Suppressor macrophage (primary cell): ENCODE data around the gene SMPD4.
"Not testable (repeated sequence)": the region's sequence is repeated elsewhere in the genome, so short reads cannot be mapped to it uniquely, and the experiment has no call there.

ENCODE experiments used
- DNase-seq, 4 experiments: peaks; one replicate each; pipeline ENCODE4 v3.0.0-alpha.2; 2020 to 2022
- total RNA-seq, 17 experiments: gene quantifications; one replicate each; lab custom pipeline; 2026; ENCODE audit warnings: mixed read lengths in 6 of 17, inconsistent platforms in 3 of 17; lab: John Stamatoyannopoulos, UW

SMPD4 gene, protein sequence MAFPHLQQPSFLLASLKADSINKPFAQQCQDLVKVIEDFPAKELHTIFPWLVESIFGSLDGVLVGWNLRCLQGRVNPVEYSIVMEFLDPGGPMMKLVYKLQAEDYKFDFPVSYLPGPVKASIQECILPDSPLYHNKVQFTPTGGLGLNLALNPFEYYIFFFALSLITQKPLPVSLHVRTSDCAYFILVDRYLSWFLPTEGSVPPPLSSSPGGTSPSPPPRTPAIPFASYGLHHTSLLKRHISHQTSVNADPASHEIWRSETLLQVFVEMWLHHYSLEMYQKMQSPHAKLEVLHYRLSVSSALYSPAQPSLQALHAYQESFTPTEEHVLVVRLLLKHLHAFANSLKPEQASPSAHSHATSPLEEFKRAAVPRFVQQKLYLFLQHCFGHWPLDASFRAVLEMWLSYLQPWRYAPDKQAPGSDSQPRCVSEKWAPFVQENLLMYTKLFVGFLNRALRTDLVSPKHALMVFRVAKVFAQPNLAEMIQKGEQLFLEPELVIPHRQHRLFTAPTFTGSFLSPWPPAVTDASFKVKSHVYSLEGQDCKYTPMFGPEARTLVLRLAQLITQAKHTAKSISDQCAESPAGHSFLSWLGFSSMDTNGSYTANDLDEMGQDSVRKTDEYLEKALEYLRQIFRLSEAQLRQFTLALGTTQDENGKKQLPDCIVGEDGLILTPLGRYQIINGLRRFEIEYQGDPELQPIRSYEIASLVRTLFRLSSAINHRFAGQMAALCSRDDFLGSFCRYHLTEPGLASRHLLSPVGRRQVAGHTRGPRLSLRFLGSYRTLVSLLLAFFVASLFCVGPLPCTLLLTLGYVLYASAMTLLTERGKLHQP
- 26.8 to 73.8 (median 38.8) reads per million in 17 experiments for total RNA-seq

DNA sequence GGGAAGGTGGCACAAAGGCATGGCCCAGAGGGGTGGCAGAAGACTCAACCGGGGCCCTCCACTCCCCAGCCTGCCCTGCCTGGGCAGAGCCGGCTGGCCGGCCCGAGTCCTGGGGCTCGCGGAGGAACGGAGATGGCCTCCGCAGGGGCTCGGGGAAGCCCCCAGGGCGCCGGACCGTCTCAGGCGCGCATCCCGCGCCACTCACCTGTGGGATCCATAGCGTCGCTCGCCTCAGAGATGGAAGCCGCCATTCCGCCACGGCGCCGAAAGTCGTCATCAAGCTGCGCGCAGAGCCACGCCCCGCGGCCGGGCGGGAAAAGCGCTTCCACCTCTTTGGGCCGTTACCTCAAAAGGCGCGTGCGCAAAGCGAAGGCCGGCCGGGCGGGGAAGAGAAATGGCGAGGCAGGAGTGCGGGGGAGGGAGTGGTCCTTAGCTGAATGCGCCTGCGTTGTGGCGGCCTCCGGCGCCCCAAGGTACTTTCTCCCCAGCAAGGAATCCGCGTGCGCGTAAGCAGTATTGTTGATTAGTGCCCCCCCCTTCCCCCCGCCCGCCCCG lies at the start of gene SMPD4:
Gene SMPD4 (minus strand): TSS at position 278 of the 555 bp plus-strand sequence. CDS start 5,010 bp downstream, outside the sequence.
- DNase-seq, result peak; percentile 97 to 99 (median 98)

DNA sequence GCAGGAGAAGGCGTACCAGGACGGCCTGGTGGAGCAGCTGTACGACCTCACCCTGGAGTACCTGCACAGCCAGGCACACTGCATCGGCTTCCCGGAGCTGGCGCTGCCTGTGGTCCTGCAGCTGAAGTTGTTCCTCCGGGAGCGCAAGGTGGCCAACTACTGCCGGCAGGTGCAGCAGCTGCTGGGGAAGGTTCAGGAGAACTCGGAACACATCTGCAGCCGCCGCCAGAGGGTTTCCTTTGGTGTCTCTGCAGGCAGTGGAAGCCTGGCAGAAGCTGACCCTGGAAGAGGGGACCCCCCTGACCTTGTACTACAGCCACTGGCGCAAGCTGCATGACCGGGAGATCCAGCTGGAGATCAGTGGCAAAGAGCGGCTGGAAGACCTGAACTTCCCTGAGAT lies 49.5 kb upstream of the SMPD4 start:
- not testable (repeated sequence) for DNase-seq

DNA sequence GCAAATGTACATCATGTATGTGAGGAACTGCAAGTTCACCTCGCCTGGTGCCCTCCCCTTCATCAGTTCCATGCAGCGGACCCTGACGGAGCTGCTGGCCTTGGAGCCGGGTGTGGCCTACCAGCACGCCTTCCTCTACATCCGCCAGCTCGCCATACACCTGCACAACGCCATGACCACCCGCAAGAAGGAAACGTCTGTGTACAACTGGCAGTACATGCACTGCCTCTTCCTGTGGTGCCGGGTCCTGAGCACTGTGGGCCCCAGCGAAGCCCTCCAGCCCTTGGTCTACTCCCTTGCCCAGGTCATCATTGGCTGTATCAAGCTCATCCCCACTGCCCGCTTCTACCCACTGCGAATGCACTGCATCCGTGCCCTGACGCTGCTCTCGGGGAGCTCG lies 49.0 kb upstream of the SMPD4 start:
- not testable (repeated sequence) for DNase-seq

DNA sequence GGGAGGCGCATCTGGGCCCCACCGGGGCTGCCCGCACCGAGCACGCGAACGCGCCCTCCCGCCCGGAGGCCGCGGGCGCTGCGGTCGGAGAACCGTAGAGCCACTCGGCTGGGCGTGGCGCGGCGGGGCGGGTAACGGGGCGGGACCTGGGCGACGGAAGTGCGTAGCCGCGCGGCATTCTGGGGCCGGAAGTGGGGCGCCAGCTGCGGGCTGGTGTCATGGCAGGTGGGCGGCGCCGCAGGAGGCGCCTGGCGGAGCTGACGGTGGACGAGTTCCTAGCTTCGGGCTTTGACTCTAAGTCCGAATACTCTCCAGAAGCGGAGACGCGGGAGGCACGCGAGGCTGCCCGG lies 47.7 kb upstream of the SMPD4 start:
- DNase-seq, result peak in 3 of 4 experiments; percentile 3 to 26 (median 17)

DNA sequence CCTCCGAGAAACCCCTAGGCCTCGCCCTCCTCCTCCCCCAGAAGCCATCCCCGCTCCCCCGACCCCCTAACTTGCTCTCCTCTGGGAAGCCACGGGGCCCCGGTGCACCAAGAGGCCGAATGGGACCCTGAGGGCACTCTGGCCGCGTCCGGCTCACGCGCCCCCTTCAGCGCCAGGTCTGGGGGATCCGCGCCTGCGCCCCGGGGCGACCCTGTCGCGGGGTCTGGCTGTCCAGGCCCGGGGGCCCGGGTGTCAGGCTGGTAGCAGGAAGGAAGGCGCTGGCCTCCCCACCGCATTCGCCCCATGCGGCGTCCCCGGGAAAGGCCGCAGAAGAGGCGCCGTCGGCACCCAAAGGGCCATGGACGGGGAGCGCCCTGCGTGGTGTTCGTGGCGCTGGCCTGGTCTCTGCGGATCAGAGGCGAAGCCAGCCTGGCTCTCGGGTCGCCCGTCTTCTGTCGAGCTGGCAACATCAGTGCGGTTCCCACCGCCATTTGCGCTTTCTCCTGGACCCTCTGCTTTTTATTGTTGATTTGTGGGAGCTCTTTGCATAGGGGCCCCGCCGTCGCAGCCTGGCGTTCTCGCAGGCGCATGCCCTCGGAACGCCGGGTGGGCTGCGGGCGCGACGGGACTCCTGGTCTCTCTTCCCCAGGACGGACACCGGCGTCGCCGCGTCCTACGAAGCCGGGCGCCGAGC lies 47.2 kb upstream of the SMPD4 start:
- DNase-seq, result not testable (repeated sequence)

DNA sequence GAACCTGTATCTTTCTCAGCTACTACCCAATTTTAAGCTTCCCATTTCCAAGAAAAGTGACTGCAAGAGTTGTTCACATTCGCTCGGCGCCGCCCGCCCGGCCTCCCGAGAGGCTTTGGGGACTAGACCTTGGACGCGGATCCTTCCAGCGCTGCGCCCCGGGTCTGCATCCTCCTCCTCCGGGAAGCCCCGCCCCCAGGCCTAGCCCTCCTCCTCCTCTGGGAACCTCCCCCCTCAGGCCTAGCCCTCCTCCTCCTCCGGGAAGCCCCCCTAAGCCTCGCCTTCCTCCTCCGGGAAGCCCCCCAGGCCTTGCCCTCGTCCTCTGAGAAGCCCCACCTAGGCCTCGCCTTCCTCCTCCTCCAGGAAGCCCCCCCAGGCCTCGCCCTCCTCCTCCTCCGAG lies 46.6 kb upstream of the SMPD4 start:
- DNase-seq, result not testable (repeated sequence)

DNA sequence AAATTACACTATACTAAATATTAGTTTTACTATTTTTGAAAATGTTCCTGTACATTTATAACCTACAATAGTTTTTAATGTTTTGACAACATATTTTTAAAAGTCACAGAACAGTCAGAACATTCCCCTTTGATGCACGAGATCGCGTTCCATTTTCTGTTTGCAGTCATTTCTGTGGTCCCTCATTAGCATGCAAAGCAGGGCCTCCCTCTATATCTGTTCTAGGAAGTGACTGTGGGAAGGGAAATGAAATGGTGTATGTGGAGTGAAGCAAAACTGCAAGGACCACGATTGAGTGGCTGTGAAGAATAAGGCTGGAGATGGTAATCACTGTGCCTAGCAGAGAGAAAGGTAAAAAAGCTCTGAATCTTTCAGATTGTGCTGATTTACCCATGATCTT lies 41.1 kb upstream of the SMPD4 start:
- DNase-seq, result not testable (repeated sequence)

DNA sequence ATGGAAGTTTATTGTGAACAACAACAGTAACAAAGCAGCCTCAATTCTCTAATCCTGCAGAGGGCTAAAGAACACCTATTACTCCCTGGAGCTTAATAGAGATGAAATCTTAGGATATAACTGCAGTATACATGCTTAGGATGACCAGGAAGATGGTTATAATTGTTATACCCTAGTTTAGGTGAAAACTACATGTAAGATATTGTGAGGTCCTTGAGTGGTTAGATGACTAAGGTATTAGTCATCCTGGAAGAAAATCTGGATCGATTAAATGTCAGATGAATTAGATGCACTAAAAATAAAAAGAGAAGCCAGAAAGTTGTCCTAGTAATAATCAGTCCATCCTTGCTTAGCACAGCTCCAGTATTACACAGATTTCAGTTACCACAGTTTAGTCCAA lies 39.1 kb upstream of the SMPD4 start:
- DNase-seq, result not testable (repeated sequence)

DNA sequence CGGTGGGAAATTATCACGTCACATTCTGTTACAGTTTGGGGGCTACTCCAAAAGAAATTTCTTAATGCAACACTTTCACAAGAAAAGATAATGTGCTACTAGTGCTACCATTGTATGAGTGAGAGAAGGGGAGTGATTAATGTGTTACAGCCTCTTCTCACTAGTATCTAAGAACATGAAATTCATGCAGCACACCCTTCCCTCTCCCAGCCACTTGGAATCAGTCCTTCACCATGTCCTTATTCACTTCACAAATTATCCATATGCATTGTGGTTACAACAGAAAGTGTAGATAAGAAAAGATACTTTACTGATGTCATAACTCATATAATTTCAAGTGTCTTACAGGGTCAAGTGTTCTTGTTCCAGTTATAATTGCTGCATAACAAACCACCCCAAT lies 37.7 kb upstream of the SMPD4 start:
- DNase-seq, result not testable (repeated sequence)

DNA sequence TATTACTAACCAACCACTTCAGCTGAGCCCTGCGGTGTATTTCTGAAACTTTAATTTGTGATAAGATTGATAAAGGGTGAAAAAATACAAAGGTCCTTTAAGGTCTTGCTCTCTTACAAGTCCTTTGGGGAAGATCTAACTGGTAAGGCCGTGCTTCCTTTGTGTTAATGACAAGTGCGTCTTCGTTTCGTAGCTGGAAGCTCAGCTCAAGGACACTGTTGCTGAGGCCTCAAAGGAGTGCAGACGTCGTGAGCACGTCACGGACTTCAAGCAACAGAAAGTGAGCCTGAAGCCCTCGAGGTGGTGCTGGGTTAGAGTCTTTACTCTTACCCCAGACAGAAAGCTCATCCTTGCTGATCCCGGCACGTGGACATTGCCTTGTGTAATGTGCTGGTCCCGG lies 25.6 kb upstream of the SMPD4 start:
- not testable (repeated sequence) for DNase-seq

DNA sequence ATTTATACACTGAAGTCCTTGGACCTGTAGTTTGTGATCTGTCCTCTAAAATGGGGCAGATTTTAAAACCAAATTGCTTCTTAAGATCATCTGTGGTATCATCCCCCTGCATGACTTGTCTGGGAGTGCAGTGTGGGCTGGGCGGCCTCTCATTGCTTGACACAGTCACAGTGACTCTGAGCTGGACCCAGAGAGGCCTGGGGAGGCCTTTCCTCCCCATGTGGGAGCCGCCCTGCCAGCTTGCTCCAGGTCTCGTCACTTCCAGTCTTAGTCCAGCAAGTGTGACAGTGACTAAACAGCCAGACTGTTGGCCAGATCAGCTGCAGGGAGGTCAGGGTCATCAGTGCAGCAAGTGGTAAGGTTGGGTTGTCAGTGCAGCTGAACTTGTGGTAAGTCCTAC lies 21.7 kb upstream of the SMPD4 start:
- peak in 2 of 4 experiments; percentile 32 to 35 for DNase-seq

DNA sequence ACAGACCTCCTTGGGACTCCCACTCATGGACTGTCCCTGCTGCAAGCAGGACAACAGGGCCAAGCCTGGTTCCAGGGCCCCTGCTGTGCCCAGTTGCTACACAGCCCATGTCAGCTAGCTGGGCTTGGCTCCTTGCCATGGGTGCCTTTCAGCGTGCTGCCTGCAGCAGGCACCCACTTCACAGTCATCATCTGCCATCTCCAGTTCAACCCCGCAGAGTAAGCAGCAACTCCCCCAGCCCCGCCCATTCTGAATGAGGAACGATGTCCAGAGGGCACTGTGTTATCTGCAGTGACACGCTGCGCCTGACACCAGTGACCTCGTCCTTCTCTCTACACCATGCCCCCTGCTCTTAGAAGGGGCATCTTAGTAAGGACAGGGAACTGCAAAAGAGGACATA lies 21.1 kb upstream of the SMPD4 start:
- peak; percentile 23 to 65 (median 44) for DNase-seq

DNA sequence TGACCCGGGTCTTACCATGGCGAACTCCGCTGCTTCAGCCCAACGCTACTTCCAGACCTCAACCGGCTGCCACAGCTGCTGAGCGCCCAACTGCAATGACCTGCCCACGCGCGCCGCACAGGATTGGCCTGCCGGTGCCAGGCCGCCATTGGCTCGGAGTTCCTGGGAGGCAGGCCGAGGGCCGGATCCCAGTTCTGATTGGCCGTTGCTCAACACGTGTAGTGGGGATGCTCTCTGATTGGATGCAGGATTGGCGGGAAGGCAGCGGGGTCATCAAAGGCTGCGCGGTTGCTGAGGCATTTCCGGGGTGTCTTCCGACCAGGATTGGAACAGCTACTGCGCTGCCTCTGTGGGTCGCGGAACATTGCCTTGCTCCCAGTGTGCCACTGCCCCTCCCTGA lies 16.9 kb upstream of the SMPD4 start, which contains the start of gene TUBA3E:
Gene TUBA3E (minus strand): TSS at position 97 of the 400 bp plus-strand sequence. CDS start 79 bp downstream, at position 18.
- DNase-seq, result no peak

DNA sequence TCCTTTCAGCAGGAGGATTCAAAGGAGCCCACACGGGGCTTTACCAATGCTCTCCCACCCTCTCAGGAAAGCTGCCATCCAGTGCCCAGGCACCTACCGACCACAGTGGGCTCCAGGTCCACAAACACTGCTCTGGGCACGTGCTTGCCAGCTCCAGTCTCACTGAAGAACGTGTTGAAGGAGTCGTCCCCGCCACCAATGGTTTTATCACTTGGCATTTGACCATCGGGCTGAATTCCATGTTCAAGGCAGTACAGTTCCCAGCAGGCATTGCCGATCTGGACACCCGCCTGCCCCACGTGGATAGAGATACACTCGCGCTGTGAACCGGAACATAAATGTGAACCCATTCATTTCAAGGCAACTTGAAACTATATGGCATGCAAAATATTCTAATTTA lies 14.7 kb upstream of the SMPD4 start:
- not testable (repeated sequence) for DNase-seq

DNA sequence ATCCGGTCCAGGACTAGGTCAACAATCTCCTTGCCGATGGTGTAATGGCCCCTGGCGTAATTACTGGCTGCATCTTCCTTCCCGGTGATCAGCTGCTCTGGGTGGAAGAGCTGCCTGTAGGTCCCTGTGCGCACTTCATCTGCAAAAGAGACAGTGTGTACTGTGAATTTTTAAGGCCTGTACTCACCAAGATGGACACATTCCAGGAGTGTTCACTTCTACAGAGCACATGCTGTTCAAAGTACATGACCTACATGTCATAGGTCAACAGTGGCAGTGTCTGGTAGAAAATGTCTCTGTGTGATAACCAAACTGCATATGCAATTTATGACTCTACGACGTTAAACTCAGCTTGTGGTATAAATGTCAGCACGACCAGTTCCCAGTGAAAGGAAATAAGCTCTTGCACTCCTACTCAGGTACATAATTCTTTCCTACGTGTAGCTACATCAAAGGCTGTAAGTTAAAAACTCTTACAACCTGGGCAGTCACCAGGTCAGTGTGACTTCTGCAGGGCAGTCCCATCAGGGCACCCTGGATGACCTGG lies 13.8 kb upstream of the SMPD4 start:
- DNase-seq, result not testable (repeated sequence)

DNA sequence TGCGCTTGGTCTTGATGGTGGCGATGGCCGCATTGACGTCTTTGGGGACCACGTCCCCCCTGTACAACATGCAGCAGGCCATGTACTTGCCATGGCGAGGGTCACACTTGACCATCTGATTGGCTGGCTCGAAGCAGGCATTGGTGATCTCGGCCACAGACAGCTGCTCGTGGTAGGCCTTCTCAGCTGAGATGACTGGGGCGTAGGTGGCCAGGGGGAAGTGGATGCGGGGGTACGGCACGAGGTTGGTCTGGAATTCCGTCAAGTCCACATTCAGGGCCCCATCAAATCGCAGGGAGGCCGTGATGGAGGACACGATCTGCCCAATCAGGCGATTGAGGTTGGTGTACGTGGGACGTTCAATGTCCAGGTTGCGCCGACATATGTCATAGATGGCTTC lies 12.4 kb upstream of the SMPD4 start:
- DNase-seq, result not testable (repeated sequence)

DNA sequence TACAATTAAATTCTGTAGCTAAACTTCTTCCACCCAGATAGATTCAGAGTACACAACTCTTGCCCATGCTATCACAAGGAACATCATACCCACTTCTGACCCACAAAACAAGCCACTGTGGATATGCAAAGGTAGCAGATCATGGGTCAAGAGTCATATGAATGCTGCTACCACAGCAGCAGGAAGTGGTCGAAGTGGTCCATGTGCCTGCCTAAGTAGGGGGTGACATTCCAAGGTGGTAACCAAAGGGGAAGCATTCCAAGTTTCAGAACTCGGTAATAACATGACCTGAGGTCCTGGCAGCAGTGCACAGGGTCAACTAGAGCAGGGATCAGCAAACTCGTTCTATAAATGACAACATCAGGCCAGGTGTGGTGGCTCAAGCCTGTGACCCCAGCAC lies 11.0 kb upstream of the SMPD4 start:
- not testable (repeated sequence) for DNase-seq

DNA sequence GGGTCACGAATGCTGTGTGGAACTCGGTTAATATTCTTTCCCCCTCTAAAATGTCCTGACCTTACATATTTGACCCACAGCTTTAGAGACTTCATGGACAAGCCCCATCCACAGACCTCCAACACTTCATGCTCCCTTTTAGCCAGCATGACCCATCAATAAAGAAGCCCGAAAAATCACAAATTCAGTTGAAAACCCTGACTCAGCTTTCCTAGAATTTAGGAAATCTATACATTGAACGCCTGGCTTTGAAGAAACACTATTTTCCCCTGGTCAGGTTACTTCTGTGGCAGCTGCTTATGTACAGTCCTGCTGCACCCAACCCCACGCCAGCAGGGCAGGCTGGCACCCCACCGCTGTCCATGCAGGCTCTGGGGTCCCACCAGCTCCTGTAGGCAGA lies 9.9 kb upstream of the SMPD4 start:
- DNase-seq, result not testable (repeated sequence)

DNA sequence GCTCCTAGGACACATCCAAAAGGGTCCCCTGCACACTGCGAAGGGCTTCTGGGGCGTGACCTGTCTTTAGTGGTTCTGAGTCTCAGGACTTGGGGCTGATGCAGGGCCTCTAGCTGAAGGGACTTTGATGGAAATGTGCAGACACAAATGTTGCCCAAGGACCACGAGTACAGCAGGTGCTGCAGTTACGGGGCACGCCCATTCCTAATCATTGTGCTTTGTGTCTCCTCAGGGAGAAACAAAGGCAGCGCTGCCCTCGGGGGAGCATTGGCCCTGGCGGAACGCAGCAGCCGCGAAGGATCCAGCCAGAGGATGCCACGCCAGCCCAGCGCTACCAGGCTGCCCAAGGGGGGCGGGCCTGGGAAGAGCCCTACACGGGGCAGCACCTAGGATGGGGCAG lies 8.8 kb upstream of the SMPD4 start:
- DNase-seq, result no peak

DNA sequence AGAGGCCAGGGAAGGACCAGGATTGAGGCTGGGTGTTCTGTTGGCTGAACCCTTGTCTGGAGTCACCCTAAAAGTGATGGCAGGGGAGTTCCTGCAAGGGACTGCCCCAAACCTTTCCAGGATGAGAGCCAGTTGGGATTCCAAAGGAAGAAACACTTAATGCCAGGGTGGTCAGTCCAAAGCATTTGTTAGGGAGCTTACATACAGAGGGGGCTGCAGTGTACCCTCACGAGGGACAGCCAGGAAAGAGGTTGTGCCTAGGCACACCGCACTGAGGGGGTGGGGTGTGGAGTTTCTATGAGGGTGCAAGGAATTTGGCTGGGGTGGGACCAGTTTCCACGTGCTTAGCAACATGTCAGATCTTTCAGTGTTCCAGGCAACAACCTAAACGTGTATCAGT lies 7.6 kb upstream of the SMPD4 start:
- not testable (repeated sequence) for DNase-seq

DNA sequence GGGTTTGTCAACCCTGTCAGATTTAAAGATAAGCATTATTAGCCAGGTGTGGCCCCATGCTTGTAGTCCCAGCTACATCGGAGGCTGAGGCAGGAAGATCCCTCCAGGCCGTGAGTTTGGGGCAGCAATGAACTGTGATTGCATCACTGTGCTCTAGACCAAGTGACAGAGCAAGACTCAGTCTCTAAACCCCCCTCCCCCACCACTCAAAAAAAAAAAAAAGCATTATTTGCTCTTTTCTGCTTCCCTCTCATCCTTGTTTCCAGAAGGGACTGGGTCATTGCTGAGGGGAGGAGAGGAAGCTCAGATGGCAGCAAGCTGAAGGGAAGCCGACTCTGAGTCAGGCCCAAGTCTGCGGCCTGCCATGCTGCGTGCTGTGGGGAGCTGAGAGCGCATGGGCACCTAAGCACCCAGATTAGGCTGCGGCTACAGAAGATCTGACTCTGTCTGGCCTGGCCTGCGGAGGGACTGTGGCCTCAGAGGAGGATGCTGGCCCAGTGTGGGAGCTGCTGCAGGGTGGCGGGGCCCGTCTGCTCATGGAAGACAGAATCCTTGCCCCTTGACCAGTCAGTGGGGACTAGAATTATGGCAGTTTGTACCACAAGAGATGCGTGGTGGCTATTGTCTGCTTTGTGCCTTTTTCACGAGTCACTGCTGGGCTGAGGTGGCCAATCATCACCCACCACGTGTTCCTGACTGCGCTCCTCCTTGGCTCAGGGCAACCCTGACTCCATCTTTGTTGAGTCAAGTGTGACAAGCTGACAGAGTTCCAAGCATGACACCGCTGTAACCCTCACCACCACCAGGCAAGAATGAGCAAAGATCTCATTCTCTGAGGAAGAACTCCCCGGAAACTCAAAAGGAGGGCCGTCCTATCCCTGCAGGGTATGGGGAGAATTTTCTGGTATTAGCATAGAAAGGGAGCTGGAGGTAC lies 6.7 kb upstream of the SMPD4 start:
- not testable (repeated sequence) for DNase-seq
